Endodermal cell (in vitro differentiated cells): ENCODE results near the gene SSTR5. TPM values are rescaled to one million over a fixed set of nuclear protein-coding genes. Genes with fewer than 3 reads are reported as not detected.

Source experiments
- DNase-seq: peaks from one replicate; pipeline ENCODE4 v3.0.0-alpha.2; 2017
- H3K27ac ChIP-seq: 2 replicates; pipeline ENCODE4 v1.5.1; 2013; ENCODE audit warnings: mild to moderate bottlenecking, low read depth, low read length, moderate library complexity
- H3K27me3 ChIP-seq: 2 replicates; pipeline ENCODE4 v1.6.1; 2013; ENCODE audit warnings: mild to moderate bottlenecking, low read length, moderate library complexity; ENCODE audit not compliant: insufficient read depth, control insufficient read depth, poor library complexity, severe bottlenecking
- H3K36me3 ChIP-seq: 2 replicates; pipeline ENCODE4 v1.7.0; 2013; ENCODE audit warnings: mild to moderate bottlenecking, low read length, moderate library complexity; ENCODE audit not compliant: control insufficient read depth, insufficient read depth
- H3K4me1 ChIP-seq: one replicate; pipeline ENCODE4 v1.7.0; 2013; ENCODE audit warnings: low read length; ENCODE audit not compliant: control insufficient read depth, insufficient read depth
- H3K4me3 ChIP-seq: 2 replicates; pipeline ENCODE4 v1.5.1; 2013; ENCODE audit warnings: mild to moderate bottlenecking, low read length, moderate library complexity
- H3K9ac ChIP-seq: 2 replicates; pipeline ENCODE4 v1.6.1; 2013; ENCODE audit warnings: mild to moderate bottlenecking, low read length, moderate library complexity; ENCODE audit not compliant: poor library complexity, severe bottlenecking; ENCODE audit errors: extremely low read depth
- H3K9me3 ChIP-seq: 2 replicates; pipeline ENCODE4 v1.6.1; 2013; ENCODE audit warnings: mild to moderate bottlenecking, low read length, moderate library complexity; ENCODE audit not compliant: control insufficient read depth
- H3K27ac Mint-ChIP-seq: 2 replicates; pipeline ENCODE4 v1.8.0; 2020; ENCODE audit warnings: mixed read lengths
- H3K27me3 Mint-ChIP-seq: 2 replicates; pipeline ENCODE4 v1.8.0; 2021; ENCODE audit warnings: mild to moderate bottlenecking, mixed read lengths; ENCODE audit not compliant: insufficient read depth
- H3K36me3 Mint-ChIP-seq: 2 replicates; pipeline ENCODE4 v1.8.0; 2020; ENCODE audit warnings: low read depth, mixed read lengths
- H3K4me1 Mint-ChIP-seq: 2 replicates; pipeline ENCODE4 v1.8.0; 2020; ENCODE audit warnings: mixed read lengths
- H3K4me3 Mint-ChIP-seq: 2 replicates; pipeline ENCODE4 v1.8.0; 2020; ENCODE audit warnings: mild to moderate bottlenecking, moderate library complexity, mixed read lengths
- H3K9me3 Mint-ChIP-seq: 2 replicates; pipeline ENCODE4 v1.8.0; 2020; ENCODE audit warnings: mild to moderate bottlenecking, mixed read lengths
- CTCF ChIP-seq: fragments of 200-600 bp; sonication (generic); conservative IDR thresholded peaks from 2 replicates; pipeline ENCODE4 v1.5.0; 2021; ENCODE audit warnings: antibody characterized with exemption, mild to moderate bottlenecking
- WGBS, 2 experiments: methylation state at CpG; one replicate each; pipeline versions ENCODE4 v1.1.5 to v1.1.7; 2013; ENCODE audit warnings: missing lambda C conversion rate in 2 of 2, mixed read lengths in 1 of 2; ENCODE audit not compliant: insufficient coverage in 1 of 2, insufficient read length in 1 of 2; 5-methylcytosine and 5-hydroxymethylcytosine counted together
- total RNA-seq, 2 donors: library from RNA; stranded (reverse); fragmentation: NEBNext Ultra II Directional in 1 of 2; extraction: Animal tissue kit (Norgen Biotek cat#: 25700) in 1 of 2; gene quantifications; 2 replicates in 1 of 2; 3 replicates in 1 of 2; pipeline ENCODE4 v1.2.1, GENCODE V29; 2021

Gene SSTR5
- total RNA-seq, 2 donors from 2014 or later = 0.64 to 1.3 TPM

GRCh38 chr16:1089439-1089821 lies 16.9 kb downstream of the SSTR5 start:
- 89 to 96% methylated on average over 16 to 17 of the region's 17 CpGs for WGBS, 2 experiments

DNA sequence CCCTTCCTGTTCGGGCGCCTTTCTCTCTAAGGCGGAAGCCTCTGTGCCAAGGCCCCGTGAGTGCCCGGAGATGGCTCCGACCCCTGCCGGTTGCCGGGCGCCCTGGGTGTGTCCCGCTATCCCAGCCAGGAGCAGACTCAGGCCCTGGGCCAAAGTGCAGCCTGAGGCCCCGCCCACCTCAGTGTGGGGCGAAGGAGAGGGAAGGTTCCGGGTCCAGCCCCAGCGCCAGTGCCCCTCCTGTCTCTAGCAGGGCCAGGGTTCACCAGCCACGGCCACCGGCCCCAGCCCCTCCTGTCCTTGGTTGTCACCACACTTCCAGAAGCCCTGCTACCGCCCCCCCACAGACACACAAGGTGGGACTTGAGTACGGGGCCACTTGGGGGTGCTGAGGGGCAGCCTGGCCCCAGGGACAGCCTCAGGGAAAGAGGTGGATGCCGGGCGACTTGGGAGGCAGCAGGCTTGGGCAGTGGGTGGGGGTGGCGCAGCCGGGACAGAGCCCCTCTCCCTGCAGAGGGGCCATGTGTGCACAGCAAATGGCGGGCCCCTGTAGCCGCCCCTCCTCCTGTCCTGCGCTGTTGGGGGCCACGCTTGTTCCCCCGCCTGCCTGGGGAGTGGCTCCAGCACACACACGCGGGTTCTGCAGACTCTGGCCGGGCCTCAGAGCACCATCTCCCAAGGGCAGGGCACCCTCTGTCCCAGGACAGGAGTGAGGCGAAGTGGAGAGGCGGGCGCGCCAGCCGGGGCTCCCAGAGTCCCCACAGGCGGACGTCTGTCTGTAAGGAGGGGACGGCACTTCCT lies 17.5 kb downstream of the SSTR5 start:
- H3K4me3 ChIP-seq = no peak overlapping the region
- no peak overlapping the region for H3K9ac ChIP-seq
- no peak for TF ChIP-seq CTCF
- 92 to 94% methylated on average over 7 to 35 of the region's 38 CpGs for WGBS, 2 experiments
- H3K36me3 ChIP-seq = no peaks in the 10 kb centered on the region
- H3K36me3 Mint-ChIP-seq = no peaks in the 10 kb centered on the region
- peaks cover 15% of the 10 kb centered on the region for H3K9me3 Mint-ChIP-seq
- no peaks in the 10 kb centered on the region for H3K27me3 ChIP-seq
- H3K9me3 ChIP-seq = peaks cover 9% of the 10 kb centered on the region
- peaks cover 7% of the 10 kb centered on the region for H3K4me1 Mint-ChIP-seq
- no peak overlapping the region for H3K27ac Mint-ChIP-seq
- H3K4me3 Mint-ChIP-seq = no peak overlapping the region
- H3K27ac ChIP-seq = no peak overlapping the region
- peaks cover 26% of the 10 kb centered on the region for H3K4me1 ChIP-seq
- H3K27me3 Mint-ChIP-seq = peaks cover 4% of the 10 kb centered on the region
- no peak for DNase-seq

More at GRCh38 chr16:1089439-1089821, 16.9 kb downstream of the SSTR5 start:
- no peak overlapping the region for H3K27ac Mint-ChIP-seq
- H3K36me3 Mint-ChIP-seq = no peaks in the 10 kb centered on the region
- H3K27me3 Mint-ChIP-seq = peaks cover 7% of the 10 kb centered on the region
- peaks cover 9% of the 10 kb centered on the region for H3K9me3 ChIP-seq
- DNase-seq = no peak
- H3K4me3 ChIP-seq = no peak overlapping the region
- peaks cover 26% of the 10 kb centered on the region for H3K4me1 ChIP-seq
- H3K9ac ChIP-seq = no peak overlapping the region
- no peak for TF ChIP-seq CTCF
- H3K4me1 Mint-ChIP-seq = peaks cover 7% of the 10 kb centered on the region
- H3K27ac ChIP-seq = no peak overlapping the region
- H3K9me3 Mint-ChIP-seq = peaks cover 20% of the 10 kb centered on the region
- no peaks in the 10 kb centered on the region for H3K36me3 ChIP-seq
- no peaks in the 10 kb centered on the region for H3K27me3 ChIP-seq
- H3K4me3 Mint-ChIP-seq = no peak overlapping the region

DNA sequence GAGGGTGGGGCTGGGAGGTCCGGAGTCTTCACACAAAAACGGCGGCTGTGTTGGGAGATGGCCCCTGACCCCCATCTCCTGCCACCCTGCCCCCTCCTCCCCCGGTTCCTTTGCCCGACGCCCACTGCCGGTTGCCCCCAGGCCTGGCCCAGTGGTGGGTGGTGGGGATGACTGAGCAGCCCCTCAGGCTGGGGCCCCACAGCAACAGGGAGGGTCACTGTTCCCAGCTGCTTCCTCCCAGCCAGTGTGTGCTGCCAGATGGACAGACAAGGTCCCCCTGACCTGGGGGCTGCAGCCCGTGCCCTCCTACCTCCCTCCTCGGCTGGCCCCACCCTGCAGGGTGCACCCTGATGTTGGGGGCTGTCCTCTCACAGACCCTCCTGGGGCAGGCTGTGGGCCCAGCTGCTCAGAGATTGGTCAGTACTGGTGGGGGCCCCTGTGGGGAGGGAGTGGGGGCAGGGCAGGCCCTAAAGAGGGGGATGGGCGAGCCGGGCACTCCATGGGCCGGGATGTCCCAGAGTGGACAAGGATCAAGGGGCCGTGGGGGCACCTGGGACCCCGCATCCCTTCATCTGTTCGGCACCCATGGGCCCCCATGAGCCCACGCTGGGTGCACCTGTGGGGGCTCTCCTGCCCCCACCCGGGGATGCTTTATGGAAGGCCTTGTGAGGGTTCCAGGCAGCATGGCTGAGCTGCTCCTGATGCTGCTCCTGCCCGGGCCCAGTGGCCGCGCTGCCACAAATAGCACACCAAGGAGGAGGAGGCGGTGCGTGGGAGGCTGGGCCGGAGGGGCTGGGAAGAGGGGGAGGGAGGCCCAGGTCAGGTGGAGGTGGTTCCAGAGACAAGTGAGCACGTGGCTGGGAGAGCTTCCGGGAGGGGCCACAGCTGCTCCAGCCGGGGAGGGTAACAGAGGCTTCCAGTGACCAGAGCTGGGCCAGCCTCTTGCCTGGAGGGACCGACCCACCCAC lies 18.4 kb downstream of the SSTR5 start:
- Histone ChIP-seq H3K4me1 (peaks cover 26% of the 10 kb centered on the region), H3K36me3 (no peaks in the 10 kb centered on the region), H3K27ac (no peak overlapping the region), H3K9ac (no peak overlapping the region), H3K9me3 (peaks cover 1% of the 10 kb centered on the region), H3K27me3 (no peaks in the 10 kb centered on the region), H3K4me3 (no peak overlapping the region)
- Mint-ChIP-seq H3K4me3 (no peak overlapping the region), H3K4me1 (peaks cover 7% of the 10 kb centered on the region), H3K36me3 (no peaks in the 10 kb centered on the region), H3K27ac (no peak overlapping the region), H3K9me3 (peaks cover 6% of the 10 kb centered on the region), H3K27me3 (peaks cover 2% of the 10 kb centered on the region)
- no peak for TF ChIP-seq CTCF
- 85 to 89% methylated on average over 3 to 24 of the region's 27 CpGs for WGBS, 2 experiments
- DNase-seq = no peak
